ENCODE results near the gene RBFOX2. TPM values are rescaled to one million over a fixed set of nuclear protein-coding genes. Genes with fewer than 3 reads are reported as not detected.
"Not testable (repeated sequence)": the region's sequence is repeated elsewhere in the genome, so short reads cannot be mapped to it uniquely, and the experiment has no call there.

The RBFOX2 gene
- total and polyA plus RNA-seq, 10 of the 15 experiments (the other 5 are each of a cell fraction or from before 2014, with no cell fraction given) = 0.01 to 2.7 (median 0.17) TPM; not detected in 4

DNA sequence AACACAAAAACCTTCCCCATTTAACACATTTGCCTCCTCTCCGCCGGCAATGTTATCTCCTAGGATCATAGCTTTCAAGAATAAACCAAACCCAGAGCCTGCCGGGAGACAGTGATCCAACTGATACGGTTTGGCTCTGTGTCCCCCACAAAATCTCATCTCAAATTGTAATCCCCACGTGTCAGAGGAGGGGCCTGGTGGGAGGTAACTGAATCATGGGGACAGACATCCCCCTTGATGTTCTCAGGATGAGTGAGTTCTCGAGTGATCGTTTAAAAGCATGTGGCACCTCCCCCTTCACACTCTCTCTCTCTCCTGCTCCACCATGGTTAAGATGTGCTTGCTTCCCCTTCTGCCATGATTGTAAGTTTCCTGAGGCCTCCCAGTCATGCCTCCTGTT lies 33.3 kb downstream of the RBFOX2 start (continued):
- TF ChIP-seq, protein P1, sequence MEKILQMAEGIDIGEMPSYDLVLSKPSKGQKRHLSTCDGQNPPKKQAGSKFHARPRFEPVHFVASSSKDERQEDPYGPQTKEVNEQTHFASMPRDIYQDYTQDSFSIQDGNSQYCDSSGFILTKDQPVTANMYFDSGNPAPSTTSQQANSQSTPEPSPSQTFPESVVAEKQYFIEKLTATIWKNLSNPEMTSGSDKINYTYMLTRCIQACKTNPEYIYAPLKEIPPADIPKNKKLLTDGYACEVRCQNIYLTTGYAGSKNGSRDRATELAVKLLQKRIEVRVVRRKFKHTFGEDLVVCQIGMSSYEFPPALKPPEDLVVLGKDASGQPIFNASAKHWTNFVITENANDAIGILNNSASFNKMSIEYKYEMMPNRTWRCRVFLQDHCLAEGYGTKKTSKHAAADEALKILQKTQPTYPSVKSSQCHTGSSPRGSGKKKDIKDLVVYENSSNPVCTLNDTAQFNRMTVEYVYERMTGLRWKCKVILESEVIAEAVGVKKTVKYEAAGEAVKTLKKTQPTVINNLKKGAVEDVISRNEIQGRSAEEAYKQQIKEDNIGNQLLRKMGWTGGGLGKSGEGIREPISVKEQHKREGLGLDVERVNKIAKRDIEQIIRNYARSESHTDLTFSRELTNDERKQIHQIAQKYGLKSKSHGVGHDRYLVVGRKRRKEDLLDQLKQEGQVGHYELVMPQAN (conservative IDR thresholded peaks at IDR 0.05) = no peak
- TF ChIP-seq CEBPB (IDR thresholded peaks at IDR 0.05; ENCODE audit: borderline replicate concordance in 1 of 2, low read depth in 2 of 2, low read length in 2 of 2) (no peak), BHLHE40 (IDR thresholded peaks at IDR 0.05; ENCODE audit: borderline replicate concordance in 1 of 2, low read depth in 2 of 2, low read length in 1 of 2) (no peak), KAT2A (conservative IDR thresholded peaks at IDR 0.05; ENCODE audit: control insufficient read depth, low read depth, low read length) (no peak), CBX5 (IDR thresholded peaks at IDR 0.05; ENCODE audit: low read depth) (no peak), RUNX3 (IDR thresholded peaks at IDR 0.05; ENCODE audit: low read length) (no peak), POLR2AphosphoS5 (IDR thresholded peaks at IDR 0.05; ENCODE audit: low read length) (no peak), NRF1 (conservative IDR thresholded peaks at IDR 0.05; ENCODE audit: low read depth, low read length) (no peak), ESRRA (IDR thresholded peaks at IDR 0.05; ENCODE audit: low read length) (no peak), SREBF2 (IDR thresholded peaks at IDR 0.05; ENCODE audit: low read length) (no peak), PRDM15 (CRISPR knock-in tag; IDR thresholded peaks at IDR 0.05) (no peak), ZBTB11 (CRISPR knock-in tag; IDR thresholded peaks at IDR 0.05) (no peak), SPI1 (IDR thresholded peaks at IDR 0.05; ENCODE audit: borderline replicate concordance, insufficient read depth, low read depth, low read length) (no peak)

DNA sequence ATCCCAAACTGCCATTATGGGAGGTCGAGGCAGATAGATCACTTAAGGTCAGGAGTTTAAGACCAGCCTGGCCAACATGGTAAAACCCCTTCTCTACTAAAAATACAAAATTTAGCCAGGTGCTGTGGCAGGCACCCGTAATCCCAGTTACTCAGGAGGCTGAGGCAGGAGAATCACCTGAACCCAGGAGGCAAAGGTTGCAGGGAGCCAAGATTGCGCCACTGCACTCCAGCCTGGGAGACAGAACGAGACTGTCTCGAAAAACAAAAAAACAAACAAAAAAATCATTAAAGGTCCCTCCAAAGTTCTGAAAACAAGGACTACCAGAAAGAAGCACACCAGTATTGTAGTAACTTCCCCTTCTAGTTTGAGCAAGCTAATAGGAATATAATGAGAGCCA lies 34.9 kb downstream of the RBFOX2 start:
- in situ Hi-C loops (cut with MboI); RAD21 ChIA-PET (ENCODE audit: unreplicated experiment); H3K9ac ChIP-seq (ENCODE audit: control insufficient read depth, insufficient read depth, low read length); FAIRE-seq; H2AFZ ChIP-seq (ENCODE audit: control insufficient read depth, low read depth, low read length); H3K27ac ChIP-seq (ENCODE audit: control insufficient read depth, insufficient read depth); H3K4me2 ChIP-seq (ENCODE audit: control insufficient read depth, insufficient read depth); H3K27me3 ChIP-seq (replicated peaks in 1 of 2; ENCODE audit: control insufficient read depth in 2 of 2, insufficient read depth in 2 of 2, low read length in 1 of 2); intact Hi-C loops (cut with micrococcal nuclease; ENCODE audit: unreplicated experiment); H3K9me3 ChIP-seq (replicated peaks; ENCODE audit: control insufficient read depth, insufficient read depth, low read length); H3K36me3 ChIP-seq (ENCODE audit: control insufficient read depth in 2 of 2, insufficient read depth in 2 of 2, low read length in 1 of 2); DNase-seq (ENCODE audit: low read depth, low spot score); H3K4me3 ChIP-seq; H3K79me2 ChIP-seq (ENCODE audit: control insufficient read depth, insufficient read depth, low read length); H3K4me1 ChIP-seq (ENCODE audit: control insufficient read depth, insufficient read depth, low read length); ATAC-seq; H4K20me1 ChIP-seq (ENCODE audit: control insufficient read depth, insufficient read depth); BruUV-seq (replicated peaks): not testable (repeated sequence)
- SMC1A ChIA-PET (ENCODE audit: uncharacterized antibody, unreplicated experiment) = interaction anchor here (1.0 kb wide), 1 partner anchor 22 kb away, joined by 3 read pairs; no protein-coding TSS in a partner anchor
- POLR2A ChIA-PET = interaction anchor here (1.1 kb wide), 1 partner anchor 11 kb away, joined by 3 read pairs; no protein-coding TSS in a partner anchor
- CTCF ChIA-PET = interaction anchor here (2.4 kb wide), 1 partner anchor 72 kb away, joined by 5 read pairs; no protein-coding TSS in a partner anchor
- 7% methylated on average over 5 of the region's 5 CpGs for WGBS (ENCODE audit: insufficient coverage, insufficient replicate concordance, low lambda C conversion rate, missing lambda C conversion rate)

Measured in GM12878 (cell line).